Measurements from ENCODE around the gene MARS1.

Gene MARS1

DNA sequence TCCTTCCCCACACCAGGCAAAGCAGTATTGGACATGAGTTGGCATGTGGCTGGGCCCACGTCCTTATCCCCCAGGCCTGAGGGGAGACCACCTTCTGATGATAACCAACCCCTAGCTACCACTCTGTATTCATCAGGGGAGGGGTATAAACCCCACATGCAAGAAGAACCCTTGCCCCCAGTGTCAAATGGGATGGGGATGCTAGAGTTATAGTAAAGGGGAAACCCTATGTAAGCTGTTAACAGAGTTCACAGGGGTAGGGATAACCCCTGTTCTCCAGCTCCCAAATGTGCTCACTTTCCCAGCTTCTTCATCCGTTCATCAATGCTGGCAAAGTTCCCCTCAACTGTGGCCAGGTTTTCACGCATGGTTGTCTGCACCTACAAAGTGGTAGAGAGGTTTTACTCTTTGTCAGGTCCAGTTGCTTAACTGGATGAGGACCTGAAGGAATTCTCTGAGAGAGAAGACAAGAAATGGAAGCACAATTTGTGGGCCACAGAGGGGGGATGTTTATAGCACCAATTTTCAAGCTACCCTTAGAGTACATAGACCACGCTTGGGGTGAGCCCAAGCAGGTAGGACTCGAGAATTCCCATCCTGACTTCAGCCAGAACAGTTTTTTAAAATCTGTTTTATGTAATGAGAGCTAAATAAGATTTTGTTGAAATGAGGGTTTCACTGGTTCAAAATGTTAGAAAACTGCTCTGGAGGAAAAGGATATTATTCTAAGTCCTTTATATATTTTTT, 42.7 kb downstream of the MARS1 start:
- H3K4me3 ChIP-seq (ENCODE audit: low read depth, low read length) = no peak overlapping the region
- in situ Hi-C loops (cut with HindIII; ENCODE audit: low sequenced_read_pairs) = no loop called here
- no peak for TF ChIP-seq CTCF (IDR thresholded peaks at IDR 0.05; ENCODE audit: low read depth, low read length)
- no peak for DNase-seq (ENCODE audit: low read depth, low spot score)

DNA sequence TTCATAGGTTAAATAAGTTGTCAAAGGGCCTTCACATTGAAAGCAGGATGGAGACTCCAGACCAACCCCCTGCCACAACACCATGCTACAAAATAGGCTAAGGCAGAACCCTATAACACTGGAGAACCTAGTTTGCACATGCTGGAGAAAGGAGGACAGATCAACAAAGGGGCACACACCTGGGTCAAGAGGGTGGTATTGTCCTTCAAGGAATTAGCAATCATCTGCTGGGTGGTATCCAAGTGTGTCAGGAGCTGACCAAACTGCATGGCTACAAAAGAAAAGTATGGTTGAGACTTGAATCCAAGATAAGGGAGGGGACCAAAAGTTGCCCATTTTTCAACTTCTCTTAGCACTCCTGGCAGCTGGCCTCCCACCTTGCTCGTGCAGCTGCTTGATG, 44.0 kb downstream of the MARS1 start:
- H3K4me3 ChIP-seq (ENCODE audit: low read depth, low read length) = no peak overlapping the region
- in situ Hi-C loops (cut with HindIII; ENCODE audit: low sequenced_read_pairs) = no loop called here
- TF ChIP-seq CTCF (IDR thresholded peaks at IDR 0.05; ENCODE audit: low read depth, low read length) = no peak
- DNase-seq (ENCODE audit: low read depth, low spot score) = no peak

DNA sequence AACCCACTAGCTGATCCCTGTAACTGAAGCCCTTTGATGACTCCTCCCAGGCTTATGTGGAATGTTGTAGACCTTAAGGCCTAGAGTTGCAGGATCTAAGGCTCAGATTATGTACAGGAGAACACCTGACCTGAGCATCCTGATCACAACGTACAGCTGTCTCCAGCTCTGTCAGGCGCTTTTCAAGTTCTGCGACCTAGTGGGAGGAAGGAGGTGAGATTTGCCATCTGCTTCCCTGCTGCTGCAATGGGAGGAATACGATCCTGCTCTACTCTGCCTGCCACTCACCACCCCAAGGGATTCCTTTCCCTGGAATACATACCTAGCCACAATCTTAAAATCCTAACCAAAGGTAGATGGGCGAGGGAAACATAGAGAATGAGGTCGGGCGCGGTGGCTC, 45.2 kb downstream of the MARS1 start:
- no peak for TF ChIP-seq CTCF (IDR thresholded peaks at IDR 0.05; ENCODE audit: low read depth, low read length)
- in situ Hi-C loops (cut with HindIII; ENCODE audit: low sequenced_read_pairs) = no loop called here
- DNase-seq (ENCODE audit: low read depth, low spot score) = no peak
- H3K4me3 ChIP-seq (ENCODE audit: low read depth, low read length) = no peak overlapping the region

GRCh38 chr12:57534250-57534649, 46.4 kb downstream of the MARS1 start:
- TF ChIP-seq CTCF (IDR thresholded peaks at IDR 0.05; ENCODE audit: low read depth, low read length) = no peak
- no peak overlapping the region for H3K4me3 ChIP-seq (ENCODE audit: low read depth, low read length)
- no peak for DNase-seq (ENCODE audit: low read depth, low spot score)
- in situ Hi-C loops (cut with HindIII; ENCODE audit: low sequenced_read_pairs) = no loop called here

- DNase-seq (ENCODE audit: low read depth, low spot score) = no peak
- in situ Hi-C loops (cut with HindIII; ENCODE audit: low sequenced_read_pairs) = no loop called here
These were observed 47.2 kb downstream of the MARS1 start for GRCh38 chr12:57534991-57535543.

More at GRCh38 chr12:57534991-57535543, 47.2 kb downstream of the MARS1 start:
- no peak for TF ChIP-seq CTCF (IDR thresholded peaks at IDR 0.05; ENCODE audit: low read depth, low read length)
- H3K4me3 ChIP-seq (ENCODE audit: low read depth, low read length) = no peak overlapping the region

Data from astrocyte of the spinal cord (primary cell).